22Rv1 (cell line): ENCODE measurements around the gene SMIM34.
"Not testable (repeated sequence)": the region's sequence is repeated elsewhere in the genome, so short reads cannot be mapped to it uniquely, and the experiment has no call there.

ENCODE experiments used
- CTCF ChIP-seq: fragments of 450-650 bp; IDR thresholded peaks from 2 replicates; pipeline ENCODE4 v1.5.1; 2017; ENCODE audit warnings: mild to moderate bottlenecking
- ZFX ChIP-seq: fragments of 450-650 bp; IDR thresholded peaks from 2 replicates; pipeline ENCODE4 v1.6.1; 2017; ENCODE audit warnings: antibody characterized with exemption, borderline replicate concordance

- not testable (repeated sequence) for TF ChIP-seq CTCF, ZFX
These were observed 39.9 kb downstream of the SMIM34 start for GRCh38 chr21:34383724-34384415.
